Heart left ventricle (tissue), 16 donors: Measurements from ENCODE around the gene EP400. TPM values are rescaled to one million over a fixed set of nuclear protein-coding genes. Genes with fewer than 3 reads are reported as not detected.

Experiments
- ATAC-seq, 4 donors: fragments of 200-7000 bp; cut with Tn5 transposase; one replicate each; pipeline ENCODE4 v1.9.1; 2020 to 2022; ENCODE audit warnings: moderate library complexity in 4 of 4, mild to moderate bottlenecking in 3 of 4, moderate number of reproducible peaks in 1 of 4
- DNase-seq, 5 donors: peaks; one replicate each; pipeline ENCODE4 v3.0.0-alpha.2; 2020
- H3K27ac ChIP-seq, 12 donors: fragments of 200-600 bp; sonication (generic) in 4 of 12; one replicate each; pipeline versions ENCODE4 v1.5.0 to v1.8.0; 2016 to 2022; ENCODE audit warnings: mild to moderate bottlenecking in 2 of 12
- H3K27me3 ChIP-seq, 9 donors: fragments of 200-600 bp; sonication (generic) in 2 of 9; one replicate each; pipeline versions ENCODE4 v1.5.1 to v1.8.0; 2016 to 2022; ENCODE audit warnings: mild to moderate bottlenecking in 3 of 9
- H3K36me3 ChIP-seq, 9 donors: fragments of 200-600 bp; sonication (generic) in 2 of 9; one replicate each; pipeline versions ENCODE4 v1.5.0 to v1.8.0; 2018 to 2022; ENCODE audit warnings: mild to moderate bottlenecking in 2 of 9
- H3K4me1 ChIP-seq, 12 donors: fragments of 200-600 bp; sonication (generic) in 4 of 12; one replicate each; pipeline versions ENCODE4 v1.5.0 to v1.8.0; 2016 to 2022; ENCODE audit warnings: mild to moderate bottlenecking in 3 of 12
- H3K4me3 ChIP-seq, 12 donors: fragments of 200-600 bp; sonication (generic) in 4 of 12; one replicate each; pipeline versions ENCODE4 v1.5.0 to v1.8.0; 2017 to 2022; ENCODE audit warnings: mild to moderate bottlenecking in 9 of 12, moderate library complexity in 4 of 12
- H3K9me3 ChIP-seq, 12 donors: fragments of 200-600 bp; sonication (generic) in 4 of 12; one replicate each; pipeline versions ENCODE4 v1.5.0 to v1.8.0; 2016 to 2022; ENCODE audit warnings: mild to moderate bottlenecking in 1 of 12
- CTCF ChIP-seq, 12 donors: fragments of 200-600 bp; sonication (generic) in 4 of 12; IDR thresholded peaks; one replicate each; pipeline versions ENCODE4 v1.5.0 to v1.8.0; 2018 to 2022; ENCODE audit warnings: antibody characterized with exemption in 12 of 12, mild to moderate bottlenecking in 5 of 12
- POLR2A ChIP-seq, 2 donors: fragments of 450-650 bp; IDR thresholded peaks; one replicate each; pipeline ENCODE4 v1.6.1; 2017; ENCODE audit warnings: antibody characterized with exemption in 2 of 2, mild to moderate bottlenecking in 2 of 2, moderate library complexity in 2 of 2
- WGBS, 4 donors: extraction: QIAGEN DNeasy Blood & Tissue Kit in 2 of 4; methylation state at CpG; one replicate each; pipeline versions ENCODE4 v1.1.5 to v1.1.7; 2013 to 2018; 5-methylcytosine and 5-hydroxymethylcytosine counted together
- intact Hi-C, 10 donors: fragments of 100-400 bp; cut with DNase I; formaldehyde crosslinking; loops; one replicate each; pipeline versions ENCODE4 v1.11.1 to v1.14.2; 2022
- polyA plus RNA-seq, 2 donors: library from polyadenylated mRNA; stranded (reverse); fragments of 200-250 nt; gene quantifications; one replicate each; pipeline ENCODE4 v1.2.3, GENCODE V29; 2013
- total RNA-seq, 9 donors: library from RNA; depleted of rRNA in 2 of 9; stranded (reverse); fragments of >200 nt in 2 of 9; fragmentation: NEBNext Ultra II Directional in 3 of 9; extraction: Animal tissue kit (Norgen Biotek cat#: 25700) in 3 of 9; gene quantifications; one replicate each; pipeline versions ENCODE4 v1.1.0 to v1.2.4, GENCODE V29; 2016 to 2023
- donor health status: ischemic (EF 13 %, LVEDD 7.1; RV severe dilation, severe dysfunction).
- donor health status: healthy with polysubstance abuse.
- donor health status: DM: no; HTN: yes; CAD: no.
- donor health status: DM: no; HTN: no; CAD: no.
- donor health status: ischemic (EF 25% LVEDD 6.9; RV normal size, moderate dysfunction).
- donor health status: ischemic (EF 25% LVEDD 5.7; RV mildly dilated, moderate dysfunction).
- donor health status: healthy.
- donor health status: DM: yes; HTN: yes; CAD: no.
- donor health status: ischemic (EF 35%, LVEDD 5.7; RV mildly dilated, moderate dysfunction).
- donor health status: nonischemic (EF 11% LVEDD 7.7; RV severe dilation, severe dysfunction).
- donor health status: DM: yes; HTN: yes; CAD: no.
- donor health status: PGD.
- donor health status: ischemic (EF 29% LVEDD 5.4; RV normal size, mild dysfunction).
- donor health status: nonischemic (EF 23%, LVEDD 6.1; RV moderate dilation, normal function).

Gene EP400
- total and polyA plus RNA-seq, 11 donors: 9.8 to 27.8 (median 13.5) TPM

DNA sequence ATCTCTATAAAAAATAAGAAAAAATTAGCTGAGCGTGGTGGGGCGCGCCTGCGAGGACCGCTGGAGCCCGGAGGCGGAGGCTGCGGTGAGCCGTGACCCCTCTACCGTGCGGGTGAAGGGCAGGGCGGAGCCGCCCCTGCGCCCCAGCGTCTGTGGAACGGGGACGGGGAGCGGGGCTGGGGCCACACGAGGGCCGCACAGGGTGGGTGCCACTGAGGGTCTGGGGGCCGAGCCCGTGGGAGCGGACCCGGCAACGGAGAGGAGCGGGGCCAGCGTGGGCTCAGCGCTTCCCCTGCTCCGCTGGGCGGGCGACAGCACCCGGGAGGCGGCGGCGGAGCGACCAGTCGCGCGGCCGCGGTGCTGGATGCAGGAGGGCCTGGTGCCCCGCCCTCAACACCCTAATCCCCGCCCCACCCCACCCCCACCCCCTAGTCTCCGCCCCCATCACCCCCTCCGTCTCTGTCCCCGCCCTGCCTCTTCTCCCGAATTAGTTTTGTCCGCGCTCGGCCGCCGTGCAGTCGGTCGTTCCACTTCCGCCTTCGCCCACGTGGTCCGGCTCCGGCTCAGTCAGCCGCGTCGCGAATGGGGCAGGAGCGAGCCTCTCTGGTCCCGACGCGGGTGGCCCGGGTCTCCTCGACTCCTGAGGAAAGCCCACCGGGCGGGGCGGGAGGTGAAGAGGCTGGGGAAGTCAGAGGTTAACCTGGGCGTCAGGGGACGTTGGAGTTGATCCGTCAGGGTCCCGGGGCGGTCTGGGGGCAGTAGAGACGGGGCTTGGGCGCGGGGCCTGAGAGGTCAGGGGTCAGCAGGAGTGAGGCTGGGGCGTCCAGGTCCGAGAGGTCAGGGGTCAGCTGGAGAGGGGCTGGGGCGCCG lies 20.8 kb upstream of the EP400 start, which contains the start of gene PUS1:
Gene PUS1 (plus strand): TSS at position 566 of the 870 bp plus-strand sequence. CDS start 447 bp downstream, outside the sequence.
- TF ChIP-seq CTCF (IDR thresholded peaks at IDR 0.05) (no peak), POLR2A (IDR thresholded peaks at IDR 0.05) (peak in 1 of 2 donors; percentile 91)
- peaks cover 0 to 32% (median 24%) of the 10 kb centered on the region in 9 donors for H3K36me3 ChIP-seq
- H3K9me3 ChIP-seq: no peaks in the 10 kb centered on the region
- peaks cover 0 to 34% (median 16%) of the 10 kb centered on the region in 12 donors for H3K4me1 ChIP-seq
- ATAC-seq: peak; percentile 82 to 97 (median 94)
- 0 to 2% (median 0%) methylated on average over 27 to 84 of the region's 84 CpGs for WGBS, 4 donors
- H3K27ac ChIP-seq: peak within 1 kb of the TSS; percentile 86 to 97 (median 92)
- intact Hi-C loops: loop anchor here in 6 of 10 donors (1.0 to 2.0 kb wide), 4 partner anchors 20 to 35 kb away; partner anchors contain the start of genes ULK1 (in 3 of the 6) and EP400 (in 2 of the 6)
- peak; percentile 95 to 97 (median 96) for DNase-seq
- H3K4me3 ChIP-seq: peak within 1 kb of the TSS; percentile 62 to 94 (median 82)
- H3K27me3 ChIP-seq: no peaks in the 10 kb centered on the region

- DNase-seq (peak in 2 of 5 donors; percentile 20 to 34), ATAC-seq (peak in 3 of 4 donors; percentile 3 to 10 (median 4))
- TF ChIP-seq POLR2A (IDR thresholded peaks at IDR 0.05): no peak
- TF ChIP-seq CTCF (IDR thresholded peaks at IDR 0.05): no peak
- peak overlapping the region in 7 of 12 donors; percentile 18 to 94 (median 91) for H3K27ac ChIP-seq
- intact Hi-C loops: loop anchor here in 7 of 10 donors (1.0 to 5.0 kb wide), 5 partner anchors 19 to 38 kb away; partner anchors contain the start of genes ULK1 (in 4 of the 7) and EP400 (in 2 of the 7)
- peak overlapping the region; percentile 62 to 94 (median 82) for H3K4me3 ChIP-seq
- no peaks in the 10 kb centered on the region for H3K27me3 ChIP-seq
- peaks cover 0 to 41% (median 33%) of the 10 kb centered on the region in 9 donors for H3K36me3 ChIP-seq
- WGBS, 4 donors: 1 to 2% (median 2%) methylated on average over 13 to 87 of the region's 87 CpGs
- H3K4me1 ChIP-seq: peaks cover 0 to 27% (median 10%) of the 10 kb centered on the region in 12 donors
- no peaks in the 10 kb centered on the region for H3K9me3 ChIP-seq
Measured at GRCh38 chr12:131929581-131930456, 19.9 kb upstream of the EP400 start.

DNA sequence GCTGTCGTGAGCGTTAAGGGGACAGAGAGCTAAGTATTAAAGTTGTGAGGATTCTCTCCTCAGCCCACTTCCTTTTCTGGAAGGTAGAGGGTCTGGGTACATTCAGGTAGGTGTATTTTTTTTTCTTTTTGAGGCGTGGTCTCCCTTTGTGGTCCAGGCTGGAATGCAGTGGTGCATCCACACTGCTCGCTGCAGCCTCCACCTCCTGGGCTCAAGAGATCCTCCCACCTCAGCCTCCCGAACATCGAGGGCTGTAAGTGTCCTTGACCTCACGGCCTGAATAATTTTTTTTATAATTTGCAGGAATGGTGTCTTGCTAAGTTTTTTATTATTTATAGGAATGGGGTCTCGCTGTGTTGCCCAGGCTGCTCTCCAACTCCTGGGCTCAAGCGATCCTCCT lies 19.2 kb upstream of the EP400 start:
- DNase-seq: peak in 1 of 5 donors; percentile 8
- 85 to 93% (median 91%) methylated on average over 9 of the region's 9 CpGs for WGBS, 4 donors
- intact Hi-C loops: loop anchor here in 1 of 10 donors (5.0 kb wide), 1 partner anchor 38 kb away; the partner anchor contains the start of gene ULK1

More for the DNA sequence above, 19.2 kb upstream of the EP400 start:
- Histone ChIP-seq H3K4me1 (peaks cover 0 to 25% (median 9%) of the 10 kb centered on the region in 12 donors), H3K9me3 (no peaks in the 10 kb centered on the region), H3K36me3 (peaks cover 0 to 48% (median 39%) of the 10 kb centered on the region in 9 donors), H3K27ac (peak overlapping the region in 1 of 12 donors; percentile 92), H3K4me3 (peak overlapping the region in 11 of 12 donors; percentile 62 to 94 (median 79)), H3K27me3 (no peaks in the 10 kb centered on the region)
- no peak for ATAC-seq
- TF ChIP-seq POLR2A (IDR thresholded peaks at IDR 0.05): no peak
- TF ChIP-seq CTCF (IDR thresholded peaks at IDR 0.05): no peak
